ENCODE measurements around the gene RANBP3. TPM values are rescaled to one million over a fixed set of nuclear protein-coding genes. Genes with fewer than 3 reads are reported as not detected.

RANBP3 gene
- total RNA-seq, 4 donors from 2014 or later: 37.4 to 74.3 (median 61.3) TPM

GRCh38 chr19:6003976-6004375 is 26.0 kb upstream of the RANBP3 start:
- in situ Hi-C loops (cut with MboI; ENCODE audit: low sequenced_read_pairs in 4 of 4) (no loop called here), intact Hi-C loops (cut with DNase I; ENCODE audit: low total_unique reads) (no loop called here)
- Histone ChIP-seq H3K27ac (no peak overlapping the region), H3K27me3 (no peaks in the 10 kb centered on the region), H3K4me1 (no peaks in the 10 kb centered on the region), H3K9me3 (no peaks in the 10 kb centered on the region), H3K36me3 (no peaks in the 10 kb centered on the region), H3K4me3 (no peak overlapping the region)
- no peak for TF ChIP-seq POLR2A (IDR thresholded peaks at IDR 0.05)
- TF ChIP-seq, protein P1, sequence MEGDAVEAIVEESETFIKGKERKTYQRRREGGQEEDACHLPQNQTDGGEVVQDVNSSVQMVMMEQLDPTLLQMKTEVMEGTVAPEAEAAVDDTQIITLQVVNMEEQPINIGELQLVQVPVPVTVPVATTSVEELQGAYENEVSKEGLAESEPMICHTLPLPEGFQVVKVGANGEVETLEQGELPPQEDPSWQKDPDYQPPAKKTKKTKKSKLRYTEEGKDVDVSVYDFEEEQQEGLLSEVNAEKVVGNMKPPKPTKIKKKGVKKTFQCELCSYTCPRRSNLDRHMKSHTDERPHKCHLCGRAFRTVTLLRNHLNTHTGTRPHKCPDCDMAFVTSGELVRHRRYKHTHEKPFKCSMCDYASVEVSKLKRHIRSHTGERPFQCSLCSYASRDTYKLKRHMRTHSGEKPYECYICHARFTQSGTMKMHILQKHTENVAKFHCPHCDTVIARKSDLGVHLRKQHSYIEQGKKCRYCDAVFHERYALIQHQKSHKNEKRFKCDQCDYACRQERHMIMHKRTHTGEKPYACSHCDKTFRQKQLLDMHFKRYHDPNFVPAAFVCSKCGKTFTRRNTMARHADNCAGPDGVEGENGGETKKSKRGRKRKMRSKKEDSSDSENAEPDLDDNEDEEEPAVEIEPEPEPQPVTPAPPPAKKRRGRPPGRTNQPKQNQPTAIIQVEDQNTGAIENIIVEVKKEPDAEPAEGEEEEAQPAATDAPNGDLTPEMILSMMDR (IDR thresholded peaks at IDR 0.05 in 4 of 5, conservative IDR thresholded peaks at IDR 0.05 in 1 of 5): no peak
- DNase-seq: no peak
- ATAC-seq: no peak

DNA sequence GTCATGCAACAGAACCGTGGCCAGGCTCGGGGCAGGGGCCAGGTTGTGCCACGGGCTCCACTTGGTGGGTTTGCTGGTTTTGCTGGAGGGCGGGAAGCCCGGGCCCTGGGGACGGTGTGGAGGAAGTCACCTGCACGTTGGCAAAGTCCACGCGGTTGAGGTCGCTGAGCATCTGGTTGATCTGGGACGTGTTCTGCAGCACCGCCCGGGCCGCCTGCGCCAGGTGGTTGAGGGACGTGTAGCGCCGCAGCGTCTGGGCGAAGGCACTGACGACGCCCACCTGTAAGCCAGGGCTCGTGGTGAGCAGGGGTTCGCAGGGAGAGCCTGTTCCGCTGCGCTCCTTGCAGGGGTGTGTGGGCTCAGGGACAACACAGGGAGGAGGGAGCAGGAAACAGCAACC is 24.7 kb upstream of the RANBP3 start:
- H3K27me3 ChIP-seq: no peaks in the 10 kb centered on the region
- H3K4me1 ChIP-seq: no peaks in the 10 kb centered on the region
- intact Hi-C loops (cut with DNase I; ENCODE audit: low total_unique reads) (no loop called here), in situ Hi-C loops (cut with MboI; ENCODE audit: low sequenced_read_pairs in 4 of 4) (no loop called here)
- H3K9me3 ChIP-seq: no peaks in the 10 kb centered on the region
- no peak overlapping the region for H3K4me3 ChIP-seq
- H3K27ac ChIP-seq: no peak overlapping the region
- no peaks in the 10 kb centered on the region for H3K36me3 ChIP-seq
- ATAC-seq (no peak), DNase-seq (no peak)
- TF ChIP-seq, protein P1 (IDR thresholded peaks at IDR 0.05 in 4 of 5, conservative IDR thresholded peaks at IDR 0.05 in 1 of 5): no peak
- no peak for TF ChIP-seq POLR2A (IDR thresholded peaks at IDR 0.05)

GRCh38 chr19:6000228-6000847 is 22.4 kb upstream of the RANBP3 start:
- no peaks in the 10 kb centered on the region for H3K4me1 ChIP-seq
- DNase-seq: no peak
- H3K9me3 ChIP-seq: no peaks in the 10 kb centered on the region
- H3K27me3 ChIP-seq: no peaks in the 10 kb centered on the region
- in situ Hi-C loops (cut with MboI; ENCODE audit: low sequenced_read_pairs in 4 of 4): no loop called here
- no peak for ATAC-seq
- intact Hi-C loops (cut with DNase I; ENCODE audit: low total_unique reads): no loop called here
- TF ChIP-seq POLR2A (IDR thresholded peaks at IDR 0.05): no peak
- TF ChIP-seq, protein P1 (IDR thresholded peaks at IDR 0.05 in 4 of 5, conservative IDR thresholded peaks at IDR 0.05 in 1 of 5): no peak
- no peaks in the 10 kb centered on the region for H3K36me3 ChIP-seq
- H3K27ac ChIP-seq: no peak overlapping the region
- H3K4me3 ChIP-seq: no peak overlapping the region

GRCh38 chr19:5999693-6000092 is 21.8 kb upstream of the RANBP3 start:
- H3K36me3 ChIP-seq: no peaks in the 10 kb centered on the region
- no peak for ATAC-seq

More at GRCh38 chr19:5999693-6000092, 21.8 kb upstream of the RANBP3 start:
- TF ChIP-seq, protein P1 (IDR thresholded peaks at IDR 0.05 in 4 of 5, conservative IDR thresholded peaks at IDR 0.05 in 1 of 5): no peak
- no peak for TF ChIP-seq POLR2A (IDR thresholded peaks at IDR 0.05)
- in situ Hi-C loops (cut with MboI; ENCODE audit: low sequenced_read_pairs in 4 of 4) (no loop called here), intact Hi-C loops (cut with DNase I; ENCODE audit: low total_unique reads) (no loop called here)
- no peaks in the 10 kb centered on the region for H3K9me3 ChIP-seq
- no peaks in the 10 kb centered on the region for H3K27me3 ChIP-seq
- no peak overlapping the region for H3K4me3 ChIP-seq
- no peak for DNase-seq
- H3K27ac ChIP-seq: no peak overlapping the region
- no peaks in the 10 kb centered on the region for H3K4me1 ChIP-seq

Data from gastrocnemius medialis (tissue), 4 donors.